ENCODE measurements around the gene OPA1. TPM values are rescaled to one million over a fixed set of nuclear protein-coding genes. Genes with fewer than 3 reads are reported as not detected.

OPA1 gene
- total RNA-seq, 4 donors from 2014 or later: 33.0 to 57.4 (median 39.4) TPM

DNA sequence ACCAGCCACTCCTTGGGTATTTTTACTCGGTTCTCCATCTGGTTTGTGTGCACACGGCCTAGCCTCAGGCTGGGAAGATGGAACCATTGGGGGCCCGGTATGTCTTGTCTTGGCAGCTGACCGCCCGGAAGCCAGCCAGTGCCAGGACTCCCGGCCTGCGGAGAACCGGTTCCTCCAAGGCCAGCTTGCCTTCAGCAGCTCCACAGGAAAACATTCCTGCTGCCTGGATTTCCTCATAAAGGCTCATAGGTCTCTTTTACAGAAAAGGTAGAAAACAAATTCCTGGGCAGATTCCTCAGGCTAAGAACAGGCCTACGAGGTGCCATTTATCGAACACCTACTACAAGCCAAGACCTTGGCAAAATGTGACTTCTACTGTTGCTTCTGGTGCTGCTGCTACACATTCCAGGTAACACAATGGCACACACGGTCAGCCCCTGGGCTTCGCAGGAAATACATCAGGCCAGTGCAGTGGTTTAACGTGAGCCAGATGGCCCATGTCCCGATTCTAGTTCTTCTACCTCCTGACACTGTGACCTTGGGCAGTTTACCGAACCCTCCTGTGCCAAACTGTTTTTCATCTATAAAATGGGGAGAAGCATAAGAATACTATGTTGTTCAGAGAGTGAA, 141.8 kb downstream of the OPA1 start:
- H3K4me3 ChIP-seq (ENCODE audit: low read depth, poor library complexity, severe bottlenecking): no peak overlapping the region
- TF ChIP-seq CTCF (IDR thresholded peaks at IDR 0.05): no peak
- no peak for TF ChIP-seq POLR2A (IDR thresholded peaks at IDR 0.05)
- intact Hi-C loops (cut with DNase I; ENCODE audit: low total_unique reads): no loop called here
- no peak for DNase-seq (ENCODE audit: low spot score in 2 of 2)
- WGBS, 2 donors: 73 to 81% methylated on average over 12 to 15 of the region's 15 CpGs

DNA sequence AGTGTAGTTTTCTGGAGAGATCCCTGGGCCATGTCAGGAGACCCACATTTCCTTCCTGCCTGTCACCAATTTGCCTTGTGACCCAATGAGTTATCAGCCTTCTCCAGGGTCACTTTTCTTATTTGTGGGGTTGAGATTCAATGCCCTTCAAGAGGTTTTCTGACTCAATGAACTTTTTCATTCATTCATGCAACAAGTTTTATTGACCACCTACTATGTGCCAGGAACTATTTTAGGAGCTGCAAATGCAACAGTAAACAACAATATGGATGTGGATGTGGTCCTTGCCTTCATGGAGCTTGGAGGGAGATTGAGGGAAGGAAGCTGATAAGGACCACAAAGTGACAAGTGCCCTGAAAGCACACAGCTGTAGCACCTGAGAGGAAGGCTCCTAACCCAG, 142.8 kb downstream of the OPA1 start:
- intact Hi-C loops (cut with DNase I; ENCODE audit: low total_unique reads): no loop called here
- no peak for DNase-seq (ENCODE audit: low spot score in 2 of 2)
- TF ChIP-seq CTCF (IDR thresholded peaks at IDR 0.05): no peak
- no peak for TF ChIP-seq POLR2A (IDR thresholded peaks at IDR 0.05)
- H3K4me3 ChIP-seq (ENCODE audit: low read depth, poor library complexity, severe bottlenecking): no peak overlapping the region

DNA sequence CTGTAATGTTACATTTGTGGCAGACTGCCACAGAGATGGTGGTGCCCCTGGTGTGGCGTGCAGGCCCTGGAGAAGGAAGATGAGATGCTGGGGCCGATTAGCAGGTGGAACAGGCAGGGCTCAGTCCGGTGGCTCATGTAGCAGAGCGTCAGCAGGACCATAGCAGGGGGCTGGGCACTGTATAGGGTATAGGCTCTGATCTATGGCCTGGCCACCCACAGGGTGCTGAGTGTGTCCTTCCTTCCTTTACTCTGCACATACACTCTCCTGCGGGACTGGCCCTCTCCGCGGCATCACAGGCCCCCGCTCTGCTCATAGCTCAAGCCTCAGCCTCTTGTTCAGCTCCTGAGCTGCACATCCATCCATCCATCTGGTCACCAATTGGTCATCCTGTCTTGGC, 143.6 kb downstream of the OPA1 start:
- TF ChIP-seq CTCF (IDR thresholded peaks at IDR 0.05): no peak
- TF ChIP-seq POLR2A (IDR thresholded peaks at IDR 0.05): no peak
- no peak overlapping the region for H3K4me3 ChIP-seq (ENCODE audit: low read depth, poor library complexity, severe bottlenecking)
- no peak for DNase-seq (ENCODE audit: low spot score in 2 of 2)
- WGBS, 2 donors: 89 to 98% methylated on average over 7 to 8 of the region's 8 CpGs
- intact Hi-C loops (cut with DNase I; ENCODE audit: low total_unique reads): no loop called here

DNA sequence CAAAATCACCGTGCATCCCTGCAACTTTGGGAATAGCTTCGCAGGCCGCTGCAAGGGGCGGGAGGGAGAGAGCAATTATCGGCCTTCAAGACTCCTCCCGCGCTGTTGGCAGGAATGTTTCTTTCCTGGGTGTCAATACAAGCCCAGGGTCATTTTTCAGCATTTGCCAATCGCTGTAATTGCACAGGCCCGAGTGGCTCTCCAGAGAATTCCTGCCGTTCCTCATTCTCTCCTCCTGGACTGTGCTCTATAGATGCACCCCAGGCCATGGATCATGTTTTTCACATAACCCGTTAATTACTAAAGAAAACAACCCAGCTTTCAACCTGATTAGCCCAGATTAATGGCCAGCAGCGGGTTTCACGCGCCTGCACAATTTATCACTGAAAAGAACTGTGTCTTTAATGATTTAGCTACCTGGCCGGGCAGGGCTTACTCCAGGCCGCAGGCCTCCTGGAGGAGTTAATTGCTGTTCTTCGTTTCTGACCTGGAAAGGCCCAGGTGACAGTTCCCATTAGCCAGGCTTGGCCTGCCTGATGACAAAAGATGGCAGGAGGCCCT, 144.3 kb downstream of the OPA1 start:
- no peak for DNase-seq (ENCODE audit: low spot score in 2 of 2)

DNA sequence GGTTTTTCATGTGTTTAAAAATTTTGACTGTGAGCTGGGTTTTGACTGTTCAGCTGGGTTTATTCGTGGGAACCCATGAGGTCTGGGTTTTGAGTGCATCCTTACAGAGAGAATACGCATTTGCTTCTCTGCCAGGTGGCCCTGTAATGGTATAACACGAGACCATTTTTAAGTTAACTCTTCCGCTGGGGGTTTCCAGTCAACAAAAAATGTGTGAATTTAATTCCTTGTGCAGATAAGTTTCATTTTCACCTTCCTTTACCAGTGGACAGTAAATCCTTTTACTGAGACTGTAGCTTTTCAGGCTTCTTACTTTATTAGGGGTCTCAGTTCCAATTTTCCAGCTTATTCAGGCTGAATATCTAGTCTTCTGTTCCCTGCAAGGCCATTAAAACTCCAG, 149.6 kb downstream of the OPA1 start:
- intact Hi-C loops (cut with DNase I; ENCODE audit: low total_unique reads): no loop called here
- H3K4me3 ChIP-seq (ENCODE audit: low read depth, poor library complexity, severe bottlenecking): no peak overlapping the region
- WGBS, 2 donors: 88 to 92% methylated on average over 4 of the region's 4 CpGs
- DNase-seq (ENCODE audit: low spot score in 2 of 2): no peak
- TF ChIP-seq POLR2A (IDR thresholded peaks at IDR 0.05): no peak
- no peak for TF ChIP-seq CTCF (IDR thresholded peaks at IDR 0.05)

More for the DNA sequence above, 144.3 kb downstream of the OPA1 start:
- 91 to 95% methylated on average over 17 of the region's 17 CpGs for WGBS, 2 donors
- TF ChIP-seq POLR2A (IDR thresholded peaks at IDR 0.05): no peak
- no peak for TF ChIP-seq CTCF (IDR thresholded peaks at IDR 0.05)
- no peak overlapping the region for H3K4me3 ChIP-seq (ENCODE audit: low read depth, poor library complexity, severe bottlenecking)
- intact Hi-C loops (cut with DNase I; ENCODE audit: low total_unique reads): no loop called here

- H3K4me3 ChIP-seq (ENCODE audit: low read depth, poor library complexity, severe bottlenecking): no peak overlapping the region
- WGBS, 2 donors: 59 to 62% methylated on average over 8 of the region's 8 CpGs
- intact Hi-C loops (cut with DNase I; ENCODE audit: low total_unique reads): no loop called here
- no peak for TF ChIP-seq CTCF (IDR thresholded peaks at IDR 0.05)
- TF ChIP-seq POLR2A (IDR thresholded peaks at IDR 0.05): no peak
- DNase-seq (ENCODE audit: low spot score in 2 of 2): no peak
These were observed 150.7 kb downstream of the OPA1 start for GRCh38 chr3:193743702-193744047.
